ENCODE results near the gene VWA3A.

- TF ChIP-seq CTCF (conservative IDR thresholded peaks at IDR 0.05; ENCODE audit: low read depth, low read length) (peak; percentile 84), EZH2 (IDR thresholded peaks at IDR 0.05; ENCODE audit: low read length, unreplicated experiment) (no peak)
Measured at GRCh38 chr16:22195695-22196558, 103.6 kb downstream of the VWA3A start.
